ENCODE measurements around the gene BTG4. TPM values are rescaled to one million over a fixed set of nuclear protein-coding genes. Genes with fewer than 3 reads are reported as not detected.

Gene BTG4
- total RNA-seq, 3 donors from 2014 or later (not counting 1 experiment from before 2014, with no cell fraction given) = not detected

GRCh38 chr11:111521135-111521534, 8.9 kb upstream of the BTG4 start:
- Mint-ChIP-seq H3K9me3 (no peaks in the 10 kb centered on the region), H3K27ac (no peak overlapping the region), H3K27me3 (ENCODE audit: low read depth in 2 of 2) (peaks cover 18% of the 10 kb centered on the region in 2 donors), H3K4me1 (no peaks in the 10 kb centered on the region), H3K4me3 (no peak overlapping the region), H3K36me3 (no peaks in the 10 kb centered on the region)
- no peak for DNase-seq
- no peaks in the 10 kb centered on the region for H3K36me3 ChIP-seq (ENCODE audit: control insufficient read depth, insufficient read depth, low read length)
- peaks cover 2% of the 10 kb centered on the region for H3K27me3 ChIP-seq (ENCODE audit: control insufficient read depth, insufficient read depth, low read length)
- ATAC-seq = no peak
- no peaks in the 10 kb centered on the region for H3K9me3 ChIP-seq (ENCODE audit: control insufficient read depth, insufficient read depth, low read length)
- no peak for TF ChIP-seq CTCF (IDR thresholded peaks at IDR 0.05)
- no peak overlapping the region for H3K4me3 ChIP-seq (ENCODE audit: low read length)
- H3K4me1 ChIP-seq (ENCODE audit: control insufficient read depth, insufficient read depth, low read length) = no peaks in the 10 kb centered on the region
- WGBS (ENCODE audit: insufficient coverage) = 60% methylated on average over 1 of the region's 2 CpGs
- intact Hi-C loops (cut with micrococcal nuclease) = no loop called here
- H3K27ac ChIP-seq (ENCODE audit: low read length) = no peak overlapping the region

GRCh38 chr11:111520560-111520959, 8.4 kb upstream of the BTG4 start:
- Histone ChIP-seq H3K4me3 (ENCODE audit: low read length) (no peak overlapping the region), H3K27ac (ENCODE audit: low read length) (no peak overlapping the region), H3K36me3 (ENCODE audit: control insufficient read depth, insufficient read depth, low read length) (no peaks in the 10 kb centered on the region), H3K4me1 (ENCODE audit: control insufficient read depth, insufficient read depth, low read length) (no peaks in the 10 kb centered on the region), H3K27me3 (ENCODE audit: control insufficient read depth, insufficient read depth, low read length) (peaks cover 3% of the 10 kb centered on the region), H3K9me3 (ENCODE audit: control insufficient read depth, insufficient read depth, low read length) (no peaks in the 10 kb centered on the region)
- Mint-ChIP-seq H3K27ac (no peak overlapping the region), H3K9me3 (no peaks in the 10 kb centered on the region), H3K27me3 (ENCODE audit: low read depth in 2 of 2) (peaks cover 12 to 14% of the 10 kb centered on the region in 2 donors), H3K36me3 (no peaks in the 10 kb centered on the region), H3K4me1 (no peaks in the 10 kb centered on the region), H3K4me3 (no peak overlapping the region)
- DNase-seq = no peak
- no peak for TF ChIP-seq CTCF (IDR thresholded peaks at IDR 0.05)
- WGBS (ENCODE audit: insufficient coverage) = no CpG with 5 or more reads among the region's 2 CpGs
- no peak for ATAC-seq
- intact Hi-C loops (cut with micrococcal nuclease) = no loop called here

GRCh38 chr11:111518668-111519067, 6.5 kb upstream of the BTG4 start:
- Mint-ChIP-seq H3K4me3 (no peak overlapping the region), H3K27me3 (ENCODE audit: low read depth in 2 of 2) (peaks cover 5 to 19% of the 10 kb centered on the region in 2 donors), H3K27ac (no peak overlapping the region), H3K9me3 (no peaks in the 10 kb centered on the region), H3K36me3 (no peaks in the 10 kb centered on the region), H3K4me1 (peaks cover 0 to 7% of the 10 kb centered on the region in 2 donors)
- Histone ChIP-seq H3K27ac (ENCODE audit: low read length) (no peak overlapping the region), H3K27me3 (ENCODE audit: control insufficient read depth, insufficient read depth, low read length) (peaks cover 13% of the 10 kb centered on the region), H3K4me1 (ENCODE audit: control insufficient read depth, insufficient read depth, low read length) (peaks cover 8% of the 10 kb centered on the region), H3K36me3 (ENCODE audit: control insufficient read depth, insufficient read depth, low read length) (no peaks in the 10 kb centered on the region), H3K9me3 (ENCODE audit: control insufficient read depth, insufficient read depth, low read length) (no peaks in the 10 kb centered on the region), H3K4me3 (ENCODE audit: low read length) (no peak overlapping the region)
- TF ChIP-seq CTCF (IDR thresholded peaks at IDR 0.05) = no peak
- intact Hi-C loops (cut with micrococcal nuclease) = no loop called here
- WGBS (ENCODE audit: insufficient coverage) = no CpG with 5 or more reads among the region's 1 CpG
- DNase-seq (no peak), ATAC-seq (no peak)

GRCh38 chr11:111515591-111515990, 3.4 kb upstream of the BTG4 start:
- peaks cover 31% of the 10 kb centered on the region for H3K27me3 ChIP-seq (ENCODE audit: control insufficient read depth, insufficient read depth, low read length)
- no peaks in the 10 kb centered on the region for H3K36me3 Mint-ChIP-seq
- peaks cover 5 to 7% of the 10 kb centered on the region in 2 donors for H3K4me1 Mint-ChIP-seq
- DNase-seq = no peak
- H3K4me3 Mint-ChIP-seq = no peak overlapping the region
- H3K4me1 ChIP-seq (ENCODE audit: control insufficient read depth, insufficient read depth, low read length) = peaks cover 17% of the 10 kb centered on the region
- no peak for ATAC-seq
- WGBS (ENCODE audit: insufficient coverage) = 81% methylated on average over 2 of the region's 2 CpGs
- H3K9me3 Mint-ChIP-seq = no peaks in the 10 kb centered on the region
- no peak for TF ChIP-seq CTCF (IDR thresholded peaks at IDR 0.05)
- H3K27me3 Mint-ChIP-seq (ENCODE audit: low read depth in 2 of 2) = peaks cover 25 to 29% of the 10 kb centered on the region in 2 donors
- no peaks in the 10 kb centered on the region for H3K36me3 ChIP-seq (ENCODE audit: control insufficient read depth, insufficient read depth, low read length)
- intact Hi-C loops (cut with micrococcal nuclease) = no loop called here
- H3K4me3 ChIP-seq (ENCODE audit: low read length) = no peak overlapping the region
- H3K27ac Mint-ChIP-seq = no peak overlapping the region
- no peak overlapping the region for H3K27ac ChIP-seq (ENCODE audit: low read length)
- H3K9me3 ChIP-seq (ENCODE audit: control insufficient read depth, insufficient read depth, low read length) = no peaks in the 10 kb centered on the region
